GM10847 (cell line): ENCODE data around the gene IGFN1.

ENCODE experiments used
- POLR2A ChIP-seq: IDR thresholded peaks from 2 replicates; pipeline ENCODE4 v1.6.1; 2011; ENCODE audit not compliant: insufficient read length; ENCODE audit errors: extremely low read depth

The IGFN1 gene

DNA sequence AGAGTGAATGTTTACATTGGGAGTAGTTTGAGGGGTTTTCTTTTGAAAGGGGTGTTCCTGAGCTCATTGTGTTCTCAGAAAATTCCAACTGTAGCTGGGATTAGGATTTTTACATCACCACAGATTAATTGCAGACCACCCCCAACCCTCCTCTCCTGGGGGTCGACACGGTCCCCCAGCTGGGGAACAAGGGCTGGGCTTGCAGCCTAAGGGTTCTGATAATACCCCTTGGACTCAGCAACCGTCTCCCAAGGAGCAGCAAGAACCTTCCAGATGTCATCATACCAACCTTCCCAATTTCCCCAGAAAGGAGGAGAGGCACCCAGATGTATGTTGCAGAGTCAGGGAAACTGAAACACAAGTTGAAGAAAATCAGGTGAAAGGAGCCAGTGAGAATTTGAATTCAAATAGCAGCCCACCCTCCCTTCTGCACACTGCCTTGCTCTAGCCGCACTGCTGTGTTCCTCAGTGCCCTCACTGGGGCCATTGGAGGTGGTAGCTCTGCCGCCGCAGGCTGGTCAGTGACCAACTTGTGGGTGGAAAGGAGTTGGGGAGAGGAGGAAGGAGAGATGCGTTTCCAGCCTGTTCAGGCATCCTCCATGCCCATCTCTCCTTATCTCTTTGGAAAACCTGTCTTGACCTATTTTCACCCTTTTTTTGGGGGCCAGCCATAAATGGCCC is 14.7 kb upstream of the IGFN1 start:
- no peak for TF ChIP-seq POLR2A

DNA sequence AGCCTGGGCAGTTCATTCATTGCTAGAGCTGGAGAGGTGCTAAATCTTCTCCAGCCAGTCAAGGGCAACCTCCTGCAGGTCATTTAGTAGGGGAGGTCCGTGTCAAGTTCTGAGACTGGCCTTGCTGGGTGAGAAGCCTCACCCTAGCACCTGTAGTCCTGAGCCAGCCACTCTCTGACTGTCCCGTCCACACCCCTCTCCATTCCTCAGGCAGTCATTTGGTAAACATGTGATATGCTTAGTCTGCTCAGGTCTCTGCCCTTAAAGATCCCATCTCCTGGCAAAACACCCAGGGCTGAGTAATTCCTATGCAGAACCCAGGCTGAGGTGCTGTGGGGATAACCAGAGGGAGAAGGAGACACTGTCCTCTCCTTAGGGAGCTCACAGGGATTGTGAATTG is 13.7 kb upstream of the IGFN1 start:
- no peak for TF ChIP-seq POLR2A

DNA sequence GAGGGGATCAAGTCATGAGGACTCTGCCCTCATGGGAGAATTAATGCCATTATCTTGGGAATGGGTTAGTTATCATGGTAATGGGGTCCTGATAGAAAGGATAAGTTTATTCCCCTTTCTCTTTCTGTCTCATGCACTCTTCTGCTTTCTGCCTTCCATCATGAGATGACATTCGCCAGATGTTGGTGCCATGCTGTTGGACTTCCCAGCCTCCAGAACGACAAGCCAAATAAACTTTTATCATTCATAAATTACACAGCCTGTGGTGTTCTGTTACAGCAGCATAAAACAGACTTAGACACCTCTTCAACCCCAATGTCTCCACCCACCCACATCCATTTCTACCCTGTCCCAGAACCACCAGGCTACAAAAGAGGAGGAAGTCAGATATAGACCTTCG is 11.9 kb upstream of the IGFN1 start:
- TF ChIP-seq POLR2A = no peak

DNA sequence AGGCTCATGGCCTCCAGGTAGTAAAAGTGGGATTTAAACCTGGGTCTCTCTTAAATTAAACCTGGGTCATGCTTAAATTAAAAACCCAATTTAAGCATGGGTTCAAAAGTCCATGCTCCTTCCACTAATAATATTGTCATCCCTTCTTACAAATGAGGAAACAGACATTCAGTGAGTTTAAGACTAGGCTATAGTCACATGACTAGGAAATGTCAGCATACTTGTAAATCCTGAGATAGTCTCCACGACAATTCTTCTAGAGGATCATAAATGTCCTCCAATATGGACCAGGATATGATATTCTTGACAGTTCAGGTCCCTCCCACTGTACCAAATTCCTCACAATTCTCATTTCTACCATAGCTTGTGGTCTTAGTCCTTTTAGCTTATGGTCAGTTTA is 10.5 kb upstream of the IGFN1 start:
- TF ChIP-seq POLR2A = no peak

DNA sequence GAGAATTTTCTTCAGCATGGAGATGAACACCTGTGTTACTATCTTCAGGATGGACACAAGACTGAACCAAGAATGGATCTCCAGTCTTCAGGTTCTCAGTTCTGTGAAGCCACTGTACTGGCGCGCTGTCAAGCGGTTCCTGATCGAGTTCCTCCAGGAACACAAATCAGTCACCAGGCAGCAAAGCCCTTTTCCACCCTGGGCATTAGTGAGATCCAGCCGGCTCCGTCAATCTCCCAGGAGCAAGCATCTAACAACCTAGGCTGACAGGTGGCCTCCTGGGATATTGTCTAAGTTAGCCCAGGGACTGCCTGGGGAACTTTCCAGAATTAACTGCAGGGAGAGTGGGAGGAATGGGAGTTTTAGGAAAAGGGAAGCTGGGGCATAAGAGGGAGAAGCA is 9.7 kb upstream of the IGFN1 start:
- no peak for TF ChIP-seq POLR2A

DNA sequence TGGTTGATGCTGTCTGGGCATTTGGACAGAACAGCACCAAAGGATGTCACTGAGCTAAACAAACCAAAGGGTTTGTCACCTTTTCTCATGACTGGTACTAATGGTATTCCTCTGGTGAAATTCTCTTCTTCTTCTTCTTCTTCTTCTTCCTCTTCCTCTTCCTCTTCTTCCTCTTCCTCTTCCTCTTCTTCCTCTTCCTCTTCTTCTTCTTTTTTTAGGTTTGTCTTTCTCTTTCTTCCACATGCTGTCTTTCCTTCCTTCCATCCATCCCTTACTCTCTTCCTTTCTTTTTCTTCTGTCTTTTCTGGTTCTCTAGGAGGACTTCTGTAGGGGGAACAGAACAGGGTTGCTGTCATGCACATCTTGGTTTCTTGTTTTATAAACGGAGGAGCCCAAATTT is 9.3 kb upstream of the IGFN1 start:
- TF ChIP-seq POLR2A = no peak

DNA sequence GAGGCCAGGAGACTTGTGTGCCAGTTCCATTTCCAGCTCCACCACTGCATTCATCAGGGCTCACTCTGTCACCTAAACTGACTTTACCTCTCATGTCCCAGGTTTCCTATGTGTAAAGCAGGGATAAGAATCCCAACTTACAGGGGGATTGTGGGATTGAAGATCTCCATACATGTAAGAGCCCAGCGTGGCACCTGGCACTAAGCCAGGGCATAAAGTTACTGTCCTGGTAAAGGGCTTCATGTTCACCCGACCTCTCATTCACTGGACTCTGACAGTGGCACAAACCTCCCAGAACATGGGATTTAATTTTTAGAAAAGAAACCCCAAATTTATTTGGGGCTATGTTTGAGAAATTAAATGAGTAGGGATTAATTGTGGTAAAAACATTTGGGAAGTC is 8.9 kb upstream of the IGFN1 start:
- no peak for TF ChIP-seq POLR2A

DNA sequence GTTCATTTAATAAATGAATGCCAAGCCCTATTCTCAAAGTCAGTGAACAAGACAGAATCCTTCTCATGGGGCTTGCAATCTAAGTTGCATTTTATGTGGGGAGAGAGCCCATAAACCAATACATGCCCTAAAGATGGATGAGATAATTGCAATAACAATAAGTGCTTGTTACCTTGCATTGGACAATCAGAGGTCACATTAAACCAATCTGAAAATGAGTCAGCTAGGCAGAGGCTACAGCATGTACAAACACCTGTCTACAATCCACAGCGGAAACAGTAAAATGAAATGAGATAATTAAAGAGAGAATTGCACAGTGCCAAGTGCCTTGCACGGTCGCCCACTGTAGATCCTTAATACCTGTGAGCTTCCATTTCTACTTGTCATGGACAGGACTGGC is 7.4 kb upstream of the IGFN1 start:
- TF ChIP-seq POLR2A = no peak

DNA sequence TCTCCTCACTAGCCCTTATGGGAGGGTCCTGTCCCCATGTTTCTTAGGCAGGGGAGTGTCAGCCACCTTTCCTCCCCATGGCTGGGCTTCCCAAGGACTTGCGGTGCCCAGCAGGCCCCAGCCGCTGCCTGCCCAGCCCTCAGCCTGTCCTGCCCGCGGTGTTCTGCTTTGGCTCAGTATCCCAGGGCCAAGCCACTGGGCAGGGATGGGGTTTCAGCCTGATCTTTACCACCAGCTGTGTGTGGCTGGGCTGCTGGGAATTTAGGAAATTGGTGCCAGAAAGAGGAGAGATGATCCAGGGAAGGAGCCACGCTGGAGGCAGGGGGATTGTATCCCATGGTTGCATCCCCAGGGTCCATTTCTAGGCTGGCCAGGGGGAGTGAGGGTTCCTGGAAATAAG is 6.9 kb upstream of the IGFN1 start:
- TF ChIP-seq POLR2A = no peak

DNA sequence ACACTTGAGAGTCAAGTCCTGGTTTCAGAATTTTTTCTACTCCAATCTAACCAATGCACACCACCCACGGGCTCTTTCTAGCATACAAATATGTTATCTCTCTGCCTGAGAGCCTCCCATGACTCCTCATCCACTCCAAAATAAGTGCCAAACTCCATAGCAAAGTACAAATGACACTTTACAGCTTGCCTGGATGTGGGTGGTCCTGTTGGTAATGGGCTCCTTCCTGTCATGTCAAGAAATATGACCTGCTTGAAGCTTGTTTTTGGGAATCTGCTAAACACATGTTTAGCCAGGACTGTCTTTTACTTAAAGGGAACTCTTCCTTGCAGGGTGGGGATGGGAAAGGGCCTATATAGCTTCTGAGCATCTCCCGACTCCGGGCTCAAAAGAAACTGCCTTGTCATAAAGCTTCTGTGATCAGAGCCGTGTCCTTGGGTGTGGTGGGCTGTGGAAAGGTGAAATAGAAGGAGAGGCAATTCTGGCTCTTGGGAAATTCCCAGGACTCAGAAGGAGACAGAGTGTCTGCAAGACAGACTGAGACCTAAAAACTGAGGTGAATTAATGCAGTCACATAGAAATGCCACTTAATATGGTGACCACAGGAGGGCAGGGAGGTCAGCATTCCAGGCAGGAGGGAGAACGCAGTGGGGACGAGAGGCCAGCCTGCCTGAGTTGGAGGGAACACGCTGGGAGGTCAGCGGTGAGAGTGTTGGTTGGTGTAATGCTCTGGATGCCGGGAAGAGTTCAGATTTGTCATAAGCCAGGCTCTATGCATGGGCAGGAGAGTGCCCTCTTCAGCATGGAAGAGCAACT is 6.1 kb upstream of the IGFN1 start:
- TF ChIP-seq POLR2A = no peak

DNA sequence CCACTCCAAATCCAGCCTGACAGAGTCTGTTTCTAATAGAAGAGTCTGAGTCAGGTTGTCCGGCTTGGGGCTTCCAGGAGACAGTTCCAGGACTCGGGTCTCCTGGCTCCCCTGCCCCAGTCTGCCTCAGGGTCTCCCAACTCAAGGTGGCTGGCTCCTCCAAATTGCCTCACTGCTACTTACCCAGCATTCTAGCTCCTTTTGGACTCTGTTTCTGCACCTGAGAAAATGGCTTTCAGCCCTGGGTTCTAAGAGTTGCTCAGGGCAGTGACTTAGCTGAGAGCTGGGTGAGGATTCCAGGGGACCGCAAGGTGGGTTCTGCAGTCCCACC is 5.5 kb upstream of the IGFN1 start:
- no peak for TF ChIP-seq POLR2A

DNA sequence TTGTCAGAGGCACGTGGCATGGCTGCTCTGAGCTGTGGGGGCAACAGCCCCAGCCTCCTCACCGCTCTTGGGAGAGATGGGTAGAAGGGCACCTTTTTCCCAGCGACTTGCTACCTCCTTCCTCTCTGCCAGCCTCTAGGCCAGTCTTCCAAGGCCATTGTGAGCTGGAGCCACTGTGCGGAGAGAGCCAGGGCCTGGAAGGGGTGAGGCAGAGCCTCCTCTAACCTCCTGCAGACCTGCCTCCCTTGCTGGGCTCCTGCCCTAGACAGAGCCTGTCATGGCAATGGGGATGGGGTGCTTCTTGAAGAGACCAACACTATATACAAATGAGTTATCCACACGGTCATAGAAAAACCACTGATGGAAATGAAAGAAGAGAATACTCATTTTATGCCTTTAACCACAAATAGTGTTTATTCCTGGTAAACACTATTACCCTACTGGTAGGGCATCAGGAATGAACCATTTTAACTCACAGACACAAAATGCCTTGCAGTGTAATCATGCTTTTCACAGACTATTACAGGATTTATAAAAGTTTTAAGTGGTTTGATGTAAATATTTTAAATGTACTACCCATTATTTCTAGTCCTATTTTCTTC is 5.0 kb upstream of the IGFN1 start:
- no peak for TF ChIP-seq POLR2A

DNA sequence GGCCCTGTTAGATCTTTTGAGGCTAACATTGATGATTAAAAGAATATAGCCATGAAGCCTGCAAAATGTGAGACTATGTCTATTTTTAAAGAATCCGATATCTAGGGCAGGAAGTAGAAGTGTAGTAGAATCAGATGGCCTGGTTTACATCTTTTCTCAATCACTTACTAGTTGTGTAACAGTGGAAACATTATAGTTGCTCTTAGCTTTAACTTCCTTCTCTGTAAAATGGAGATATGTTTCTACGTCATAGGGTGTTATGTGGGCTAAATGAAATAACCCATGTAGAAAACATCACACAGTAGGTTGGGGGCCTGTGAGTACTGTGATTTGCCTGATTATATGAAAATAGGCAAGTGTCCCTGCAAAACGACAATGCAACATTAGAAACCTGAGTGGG is 4.4 kb upstream of the IGFN1 start:
- TF ChIP-seq POLR2A = no peak

DNA sequence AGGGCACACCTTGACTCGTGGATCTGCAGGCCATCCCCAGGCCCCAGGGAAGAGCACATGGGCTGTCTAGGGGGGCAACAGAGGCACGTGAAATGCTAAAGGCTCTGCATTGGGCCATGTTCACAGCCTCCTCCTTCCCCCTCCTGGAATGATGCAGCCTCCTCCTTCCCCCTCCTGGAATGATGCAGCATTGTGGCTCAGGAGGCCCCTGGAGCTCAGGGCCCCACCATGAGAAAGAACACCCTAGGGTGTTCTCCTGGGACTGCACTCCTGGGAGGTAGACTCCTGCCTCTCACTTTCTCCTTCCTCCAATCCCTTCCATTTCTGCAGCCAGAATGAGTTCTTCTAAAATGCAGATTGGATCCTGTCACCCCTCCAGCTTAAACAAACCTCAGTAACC is 1.5 kb upstream of the IGFN1 start:
- no peak for TF ChIP-seq POLR2A

DNA sequence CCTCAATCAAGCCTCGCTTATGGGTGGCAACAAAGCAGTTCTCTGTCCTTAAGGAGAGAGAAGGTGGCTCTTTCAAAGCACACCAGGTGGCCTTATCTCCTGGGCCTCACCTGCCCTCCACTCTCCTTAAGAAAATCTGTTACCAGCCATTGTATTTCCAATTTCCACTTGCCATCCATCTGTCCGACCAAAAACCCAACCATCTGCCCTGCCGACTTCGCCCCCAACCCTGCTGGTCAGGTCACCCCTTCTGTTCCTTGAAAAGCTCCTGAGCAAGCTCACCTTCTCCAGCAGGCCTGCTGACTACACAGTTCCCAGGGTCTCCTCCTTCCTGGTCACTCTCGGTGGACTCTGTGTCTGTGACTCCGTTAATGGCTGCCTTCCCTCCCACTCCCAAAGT is 619 bp upstream of the IGFN1 start:
- no peak for TF ChIP-seq POLR2A

DNA sequence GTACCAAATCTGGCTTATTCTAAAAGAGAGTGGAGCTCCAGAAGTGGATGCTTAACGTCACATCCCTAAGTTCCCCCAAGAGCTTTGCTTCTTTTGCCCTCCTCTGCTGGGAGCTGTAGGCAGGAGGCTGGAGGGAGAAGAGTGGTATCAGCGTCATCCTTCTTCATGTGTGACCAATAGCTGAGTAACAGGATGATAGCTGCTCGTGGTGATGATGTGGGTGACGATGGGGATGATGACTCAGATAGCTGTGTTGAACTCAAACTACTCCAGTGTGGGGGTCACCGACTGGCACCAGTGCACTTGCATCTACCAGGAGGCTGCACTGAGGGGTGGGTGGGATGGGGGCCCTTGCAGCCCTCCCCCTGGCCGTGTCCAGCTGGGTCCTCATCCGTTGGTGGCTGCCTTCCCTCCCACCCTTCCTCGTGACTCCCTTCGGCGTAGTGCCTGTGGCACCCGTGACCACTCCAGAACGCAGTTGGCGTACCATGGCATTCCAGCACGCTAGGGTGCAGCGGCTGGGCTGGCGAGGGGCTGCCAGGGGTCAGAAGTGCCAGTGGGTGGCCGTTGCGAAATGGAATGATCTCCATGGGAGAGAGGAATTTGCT is 1.1 kb downstream of the IGFN1 start:
- no peak for TF ChIP-seq POLR2A

DNA sequence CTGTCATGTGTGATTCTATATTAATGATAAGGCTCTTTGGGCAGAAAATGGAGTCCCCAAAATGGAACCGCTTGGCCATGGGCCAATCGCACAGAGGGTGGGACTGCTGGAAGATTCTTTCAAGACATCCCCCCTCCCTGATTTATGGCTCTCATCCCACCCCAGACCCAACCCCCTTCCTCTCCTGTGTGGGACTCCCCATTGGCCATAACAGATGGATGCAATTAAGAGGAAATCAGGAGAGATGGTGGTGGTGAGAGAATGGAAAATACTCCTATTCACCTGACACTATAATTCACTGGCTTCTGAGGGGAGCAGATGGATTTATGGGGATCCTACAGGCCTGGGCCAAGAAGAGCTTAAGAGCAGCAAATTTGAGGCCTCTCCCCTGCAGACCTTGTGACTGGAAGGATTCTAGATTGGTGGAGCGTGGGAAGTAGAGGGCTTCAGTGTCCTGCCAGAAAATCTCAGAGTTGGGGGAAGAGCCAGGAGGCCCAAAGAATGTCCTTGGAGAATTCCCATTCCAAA is 1.7 kb downstream of the IGFN1 start:
- TF ChIP-seq POLR2A = no peak

DNA sequence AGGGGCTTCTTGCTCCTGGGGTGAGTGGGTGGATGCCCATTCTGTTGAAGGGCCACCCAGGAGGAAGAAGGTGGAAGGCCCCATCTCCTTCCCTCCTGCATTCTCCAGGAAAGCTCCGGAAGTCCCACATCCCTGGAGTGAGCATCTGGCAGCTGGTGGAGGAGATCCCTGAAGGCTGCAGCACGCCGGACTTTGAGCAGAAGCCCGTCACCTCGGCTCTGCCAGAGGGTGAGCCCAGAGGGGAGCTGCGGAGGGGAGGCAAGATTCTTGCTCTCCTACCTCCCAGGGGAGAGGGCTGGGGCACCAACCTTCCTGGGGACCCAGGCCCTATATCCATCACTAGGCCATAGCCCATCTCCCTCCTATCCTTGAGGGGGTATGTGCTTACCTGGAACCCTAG is 3.4 kb downstream of the IGFN1 start:
- TF ChIP-seq POLR2A = no peak
